ENCODE measurements around the gene ARHGEF28. TPM values are rescaled to one million over a fixed set of nuclear protein-coding genes. Genes with fewer than 3 reads are reported as not detected.

ARHGEF28 gene
- total and polyA plus RNA-seq, 4 donors, result 4.8 to 27.8 (median 12.7) TPM

DNA sequence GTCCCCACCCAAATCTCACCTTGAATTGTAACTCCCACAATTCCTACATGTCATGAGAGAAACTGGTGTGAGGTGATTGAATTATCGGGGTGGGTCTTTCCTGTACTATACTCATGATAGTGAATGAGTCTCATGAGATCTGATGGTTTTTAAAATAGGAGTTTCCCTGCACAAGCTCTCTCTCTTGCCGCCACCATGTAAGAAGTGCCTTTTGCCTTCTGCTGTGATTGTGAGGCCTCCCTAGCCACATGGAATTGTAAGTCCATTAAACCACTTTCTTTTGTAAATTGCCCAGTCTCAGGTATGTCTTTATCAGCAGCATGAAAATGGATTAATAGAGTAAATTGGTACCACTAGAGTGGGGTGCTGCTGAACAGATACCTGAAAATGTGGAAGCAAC, 140.9 kb downstream of the ARHGEF28 start:
- 98 to 99% methylated on average over 2 of the region's 2 CpGs for WGBS, 2 donors
- ATAC-seq (ENCODE audit: low FRiP score) (no peak), DNase-seq (no peak)
- Histone ChIP-seq H3K36me3 (ENCODE audit: control insufficient read depth in 1 of 2, insufficient read depth in 2 of 2, low read length in 1 of 2) (no peaks in the 10 kb centered on the region), H3K27ac (ENCODE audit: low read depth in 1 of 2, low read length in 2 of 2) (no peak overlapping the region), H3K4me1 (ENCODE audit: control insufficient read depth in 1 of 2, insufficient read depth in 2 of 2, low read length in 2 of 2) (peaks cover 0 to 1% of the 10 kb centered on the region in 2 donors), H3K27me3 (ENCODE audit: control insufficient read depth in 1 of 2, insufficient read depth in 2 of 2, low read length in 1 of 2) (no peaks in the 10 kb centered on the region), H3K9me3 (ENCODE audit: control insufficient read depth, low read length) (no peaks in the 10 kb centered on the region), H3K4me3 (ENCODE audit: low read length in 2 of 2) (no peak overlapping the region)
- intact Hi-C loops (cut with DNase I), result no loop called here

DNA sequence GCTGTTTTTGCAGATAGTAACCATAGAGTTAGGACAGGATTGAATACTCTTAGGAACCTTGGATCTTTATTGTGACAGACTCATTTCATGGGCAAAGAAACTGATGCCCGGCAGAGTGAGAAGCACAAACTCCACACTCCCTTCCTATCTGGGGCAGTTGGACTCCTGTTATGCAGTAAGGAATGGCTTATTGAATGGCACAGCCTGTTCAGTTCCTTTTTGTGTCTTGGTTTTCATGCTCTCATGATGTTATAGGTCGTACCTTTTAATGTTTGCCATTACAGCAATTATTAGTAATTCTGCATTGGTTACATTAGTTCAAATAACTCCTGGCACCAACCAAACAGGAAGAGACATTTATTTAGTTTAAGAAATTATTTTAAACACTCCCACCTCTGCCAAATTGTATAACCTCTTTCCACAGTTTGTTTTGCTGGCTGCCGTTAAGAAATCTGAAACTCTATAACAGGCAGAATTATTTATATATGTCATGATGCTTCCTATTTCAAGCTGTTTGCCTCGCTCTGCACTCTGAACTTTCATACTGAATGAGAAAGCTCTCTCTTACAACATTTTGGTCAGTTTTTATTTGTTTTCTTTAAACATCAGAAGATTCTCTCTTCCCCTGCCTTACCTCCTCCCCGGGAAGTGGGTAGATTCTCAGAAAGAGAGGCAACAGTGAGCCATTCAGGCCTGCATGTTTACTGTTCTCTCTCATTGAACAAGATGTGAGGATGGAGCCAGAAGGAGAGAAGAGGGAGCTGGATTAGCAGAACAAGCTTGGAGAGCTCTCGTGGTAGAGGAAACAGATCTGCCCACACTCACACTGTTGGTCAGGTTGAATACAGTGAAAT, 144.4 kb downstream of the ARHGEF28 start:
- DNase-seq (no peak), ATAC-seq (ENCODE audit: low FRiP score) (no peak)
- no peaks in the 10 kb centered on the region for H3K9me3 ChIP-seq (ENCODE audit: control insufficient read depth, low read length)
- no peak overlapping the region for H3K4me3 ChIP-seq (ENCODE audit: low read length in 2 of 2)
- no peaks in the 10 kb centered on the region for H3K4me1 ChIP-seq (ENCODE audit: control insufficient read depth in 1 of 2, insufficient read depth in 2 of 2, low read length in 2 of 2)
- no peaks in the 10 kb centered on the region for H3K27me3 ChIP-seq (ENCODE audit: control insufficient read depth in 1 of 2, insufficient read depth in 2 of 2, low read length in 1 of 2)
- peak overlapping the region in 1 of 2 donors; percentile 25 for H3K27ac ChIP-seq (ENCODE audit: low read depth in 1 of 2, low read length in 2 of 2)
- H3K36me3 ChIP-seq (ENCODE audit: control insufficient read depth in 1 of 2, insufficient read depth in 2 of 2, low read length in 1 of 2), result peaks cover 0 to 2% of the 10 kb centered on the region in 2 donors
- intact Hi-C loops (cut with DNase I), result no loop called here
- 49 to 50% methylated on average over 6 of the region's 6 CpGs for WGBS, 2 donors

GRCh38 chr5:73774924-73775323, 148.9 kb downstream of the ARHGEF28 start:
- DNase-seq (no peak), ATAC-seq (ENCODE audit: low FRiP score) (no peak)
- Histone ChIP-seq H3K9me3 (ENCODE audit: control insufficient read depth, low read length) (no peaks in the 10 kb centered on the region), H3K4me3 (ENCODE audit: low read length in 2 of 2) (no peak overlapping the region), H3K27me3 (ENCODE audit: control insufficient read depth in 1 of 2, insufficient read depth in 2 of 2, low read length in 1 of 2) (no peaks in the 10 kb centered on the region), H3K27ac (ENCODE audit: low read depth in 1 of 2, low read length in 2 of 2) (no peak overlapping the region), H3K4me1 (ENCODE audit: control insufficient read depth in 1 of 2, insufficient read depth in 2 of 2, low read length in 2 of 2) (no peaks in the 10 kb centered on the region), H3K36me3 (ENCODE audit: control insufficient read depth in 1 of 2, insufficient read depth in 2 of 2, low read length in 1 of 2) (peaks cover 0 to 2% of the 10 kb centered on the region in 2 donors)
- WGBS, 2 donors, result 86 to 88% methylated on average over 3 of the region's 3 CpGs
- intact Hi-C loops (cut with DNase I), result no loop called here

DNA sequence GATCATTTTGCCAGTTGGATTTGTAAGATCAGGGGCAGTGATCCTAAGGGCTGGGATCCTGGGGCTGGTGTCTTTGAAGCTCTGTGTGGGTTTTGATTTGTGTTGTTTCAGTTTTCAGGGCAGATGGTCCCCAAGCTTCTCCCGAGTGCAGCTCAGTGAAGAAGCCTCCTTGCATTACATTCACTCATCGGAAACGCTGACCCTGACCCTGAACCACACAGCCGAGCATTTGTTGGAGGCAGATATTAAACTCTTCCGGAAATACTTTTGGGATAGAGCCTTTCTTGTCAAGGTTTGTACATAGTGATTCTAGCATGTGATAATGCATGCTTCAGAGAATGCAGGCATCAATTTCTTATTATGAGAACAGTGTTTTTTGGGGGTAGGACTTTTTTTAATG, 150.4 kb downstream of the ARHGEF28 start:
- intact Hi-C loops (cut with DNase I), result no loop called here
- no peak overlapping the region for H3K4me3 ChIP-seq (ENCODE audit: low read length in 2 of 2)
- peaks cover 2% of the 10 kb centered on the region in 2 donors for H3K36me3 ChIP-seq (ENCODE audit: control insufficient read depth in 1 of 2, insufficient read depth in 2 of 2, low read length in 1 of 2)
- H3K27me3 ChIP-seq (ENCODE audit: control insufficient read depth in 1 of 2, insufficient read depth in 2 of 2, low read length in 1 of 2), result no peaks in the 10 kb centered on the region
- no peaks in the 10 kb centered on the region for H3K9me3 ChIP-seq (ENCODE audit: control insufficient read depth, low read length)
- no peak for ATAC-seq (ENCODE audit: low FRiP score)
- no peak for DNase-seq
- no peak overlapping the region for H3K27ac ChIP-seq (ENCODE audit: low read depth in 1 of 2, low read length in 2 of 2)
- WGBS, 2 donors, result 73 to 85% methylated on average over 5 of the region's 5 CpGs
- no peaks in the 10 kb centered on the region for H3K4me1 ChIP-seq (ENCODE audit: control insufficient read depth in 1 of 2, insufficient read depth in 2 of 2, low read length in 2 of 2)

GRCh38 chr5:73777192-73777591, 151.2 kb downstream of the ARHGEF28 start:
- H3K27ac ChIP-seq (ENCODE audit: low read depth in 1 of 2, low read length in 2 of 2), result no peak overlapping the region
- intact Hi-C loops (cut with DNase I), result no loop called here
- no peaks in the 10 kb centered on the region for H3K4me1 ChIP-seq (ENCODE audit: control insufficient read depth in 1 of 2, insufficient read depth in 2 of 2, low read length in 2 of 2)
- 20 to 24% methylated on average over 2 of the region's 2 CpGs for WGBS, 2 donors
- DNase-seq (no peak), ATAC-seq (ENCODE audit: low FRiP score) (no peak)
- no peaks in the 10 kb centered on the region for H3K9me3 ChIP-seq (ENCODE audit: control insufficient read depth, low read length)
- no peak overlapping the region for H3K4me3 ChIP-seq (ENCODE audit: low read length in 2 of 2)
- H3K36me3 ChIP-seq (ENCODE audit: control insufficient read depth in 1 of 2, insufficient read depth in 2 of 2, low read length in 1 of 2), result peaks cover 2% of the 10 kb centered on the region in 2 donors
- H3K27me3 ChIP-seq (ENCODE audit: control insufficient read depth in 1 of 2, insufficient read depth in 2 of 2, low read length in 1 of 2), result no peaks in the 10 kb centered on the region

DNA sequence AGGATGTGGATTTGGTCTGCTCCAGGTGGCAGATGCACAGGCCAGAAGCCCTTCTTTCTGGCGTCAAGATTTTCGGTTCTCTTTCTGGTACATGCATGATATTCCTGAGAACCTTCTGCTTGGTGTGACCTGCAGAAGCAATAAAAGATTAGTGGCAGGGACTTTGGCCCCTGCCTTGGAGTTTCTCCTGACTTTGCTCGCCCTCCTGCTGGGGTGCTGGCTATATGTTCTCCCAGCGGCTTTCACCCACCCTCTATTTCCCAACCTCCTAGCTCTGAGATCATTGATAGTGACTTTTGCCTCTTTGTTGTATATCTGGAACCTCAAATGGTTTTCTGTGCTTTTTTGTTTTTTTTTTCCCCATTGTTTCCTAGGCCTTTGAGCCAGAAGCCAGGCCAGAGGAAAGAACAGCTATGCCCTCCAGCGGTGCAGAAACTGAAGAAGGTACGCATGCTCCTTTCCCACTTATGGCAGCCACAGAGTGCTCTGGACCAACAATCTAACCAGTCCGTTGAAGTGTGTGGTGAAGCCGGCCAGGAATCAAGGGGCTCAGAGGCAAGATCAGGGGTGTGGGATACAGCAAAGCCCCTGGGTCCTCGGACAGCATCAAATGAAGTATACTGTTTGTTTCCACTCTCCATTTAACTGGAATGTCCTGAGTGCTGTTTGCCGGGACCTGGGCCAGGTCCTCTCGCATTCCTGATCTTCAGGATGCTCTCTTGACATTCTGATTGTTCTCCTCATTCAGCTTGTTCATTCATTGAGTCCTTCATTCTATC, 154.5 kb downstream of the ARHGEF28 start:
- intact Hi-C loops (cut with DNase I), result no loop called here
- no peak overlapping the region for H3K4me3 ChIP-seq (ENCODE audit: low read length in 2 of 2)
- DNase-seq, result no peak
- no peaks in the 10 kb centered on the region for H3K9me3 ChIP-seq (ENCODE audit: control insufficient read depth, low read length)
- no peaks in the 10 kb centered on the region for H3K27me3 ChIP-seq (ENCODE audit: control insufficient read depth in 1 of 2, insufficient read depth in 2 of 2, low read length in 1 of 2)
- H3K27ac ChIP-seq (ENCODE audit: low read depth in 1 of 2, low read length in 2 of 2), result no peak overlapping the region
- WGBS, 2 donors, result 85 to 89% methylated on average over 11 of the region's 11 CpGs
- no peaks in the 10 kb centered on the region for H3K4me1 ChIP-seq (ENCODE audit: control insufficient read depth in 1 of 2, insufficient read depth in 2 of 2, low read length in 2 of 2)
- ATAC-seq (ENCODE audit: low FRiP score), result no peak
- H3K36me3 ChIP-seq (ENCODE audit: control insufficient read depth in 1 of 2, insufficient read depth in 2 of 2, low read length in 1 of 2), result peaks cover 0 to 2% of the 10 kb centered on the region in 2 donors

- 84 to 85% methylated on average over 6 of the region's 6 CpGs for WGBS, 2 donors
- intact Hi-C loops (cut with DNase I), result no loop called here
- DNase-seq (no peak), ATAC-seq (ENCODE audit: low FRiP score) (no peak)
- Histone ChIP-seq H3K4me1 (ENCODE audit: control insufficient read depth in 1 of 2, insufficient read depth in 2 of 2, low read length in 2 of 2) (no peaks in the 10 kb centered on the region), H3K27ac (ENCODE audit: low read depth in 1 of 2, low read length in 2 of 2) (no peak overlapping the region), H3K36me3 (ENCODE audit: control insufficient read depth in 1 of 2, insufficient read depth in 2 of 2, low read length in 1 of 2) (peaks cover 0 to 2% of the 10 kb centered on the region in 2 donors), H3K27me3 (ENCODE audit: control insufficient read depth in 1 of 2, insufficient read depth in 2 of 2, low read length in 1 of 2) (no peaks in the 10 kb centered on the region), H3K9me3 (ENCODE audit: control insufficient read depth, low read length) (no peaks in the 10 kb centered on the region), H3K4me3 (ENCODE audit: low read length in 2 of 2) (no peak overlapping the region)
Measured at GRCh38 chr5:73781107-73781768, 155.2 kb downstream of the ARHGEF28 start.

DNA sequence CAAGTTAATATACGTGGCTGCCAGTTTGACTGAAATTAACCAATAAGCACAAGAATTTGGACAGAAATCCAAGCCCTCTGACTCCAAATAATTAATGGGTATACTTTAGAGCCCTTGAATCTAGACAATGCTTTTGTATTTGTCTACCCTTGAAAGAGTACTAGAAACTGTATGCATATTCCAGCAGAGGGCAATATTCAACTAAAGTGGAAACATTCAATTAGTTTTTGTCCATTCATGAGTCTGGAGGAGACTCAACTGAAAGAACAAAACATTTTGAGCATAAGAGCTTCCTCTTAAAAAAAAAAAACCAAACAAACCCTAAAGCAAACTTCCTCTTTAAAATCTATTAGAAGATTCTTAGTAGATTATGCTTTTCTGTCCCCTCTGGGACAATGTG, 157.8 kb downstream of the ARHGEF28 start:
- Histone ChIP-seq H3K9me3 (ENCODE audit: control insufficient read depth, low read length) (no peaks in the 10 kb centered on the region), H3K27ac (ENCODE audit: low read depth in 1 of 2, low read length in 2 of 2) (no peak overlapping the region), H3K27me3 (ENCODE audit: control insufficient read depth in 1 of 2, insufficient read depth in 2 of 2, low read length in 1 of 2) (no peaks in the 10 kb centered on the region), H3K36me3 (ENCODE audit: control insufficient read depth in 1 of 2, insufficient read depth in 2 of 2, low read length in 1 of 2) (peaks cover 0 to 2% of the 10 kb centered on the region in 2 donors), H3K4me3 (ENCODE audit: low read length in 2 of 2) (no peak overlapping the region), H3K4me1 (ENCODE audit: control insufficient read depth in 1 of 2, insufficient read depth in 2 of 2, low read length in 2 of 2) (no peaks in the 10 kb centered on the region)
- 79 to 84% methylated on average over 1 of the region's 1 CpG for WGBS, 2 donors
- intact Hi-C loops (cut with DNase I), result no loop called here
- ATAC-seq (ENCODE audit: low FRiP score), result no peak
- DNase-seq, result no peak
